Osteoblast (primary cell): ENCODE data around the gene MIP. TPM values are rescaled to one million over a fixed set of nuclear protein-coding genes. Genes with fewer than 3 reads are reported as not detected.
A peak's percentile ranks its signal among the peaks of the same experiment; 100 is the strongest.
"Not testable (repeated sequence)": the region's sequence is repeated elsewhere in the genome, so short reads cannot be mapped to it uniquely, and the experiment has no call there.

ENCODE experiments used
- DNase-seq: peaks from one replicate; pipeline ENCODE4 v3.0.0; 2011; ENCODE audit warnings: low spot score, mixed read lengths; ENCODE audit not compliant: insufficient read length; ENCODE audit errors: missing footprints
- H2AFZ ChIP-seq: 2 replicates; pipeline ENCODE4 v1.6.0; 2011; ENCODE audit warnings: mild to moderate bottlenecking, low read length
- H3K27ac ChIP-seq: 2 replicates; pipeline ENCODE4 v1.5.1; 2011; ENCODE audit warnings: mild to moderate bottlenecking, low read depth, low read length, moderate library complexity
- H3K27me3 ChIP-seq: 2 replicates; pipeline ENCODE4 v1.6.0; 2012; ENCODE audit warnings: mild to moderate bottlenecking, control low read depth, inconsistent platforms, low read length, moderate library complexity; ENCODE audit not compliant: insufficient read depth
- H3K36me3 ChIP-seq: 2 replicates; pipeline ENCODE4 v1.5.1; 2011; ENCODE audit warnings: mild to moderate bottlenecking, low read length, control low read depth, moderate library complexity; ENCODE audit not compliant: insufficient read depth
- H3K4me1 ChIP-seq: 2 replicates; pipeline ENCODE4 v1.5.1; 2011; ENCODE audit warnings: mild to moderate bottlenecking, low read length, control low read depth, moderate library complexity; ENCODE audit not compliant: insufficient read depth
- H3K4me2 ChIP-seq: 2 replicates; pipeline ENCODE4 v1.6.0; 2011; ENCODE audit warnings: mild to moderate bottlenecking, low read length; ENCODE audit not compliant: insufficient read depth
- H3K4me3 ChIP-seq: fragments of 200-600 bp; sonication (generic); 3 replicates; pipeline ENCODE4 v1.5.1; 2012; ENCODE audit warnings: mild to moderate bottlenecking, low read length, inconsistent platforms; ENCODE audit not compliant: insufficient read depth
- H3K79me2 ChIP-seq: 2 replicates; pipeline ENCODE4 v1.6.0; 2012; ENCODE audit warnings: mild to moderate bottlenecking, low read length, control low read depth, inconsistent platforms; ENCODE audit not compliant: insufficient read depth
- H3K9me3 ChIP-seq: 2 replicates; pipeline ENCODE4 v1.5.1; 2011; ENCODE audit warnings: low read depth, low read length, control low read depth
- H4K20me1 ChIP-seq: 2 replicates; pipeline ENCODE4 v1.6.0; 2012; ENCODE audit warnings: mild to moderate bottlenecking, low read length, control low read depth; ENCODE audit not compliant: insufficient read depth
- CTCF ChIP-seq: IDR thresholded peaks from 2 replicates; pipeline ENCODE4 v1.5.1; 2011; ENCODE audit warnings: mild to moderate bottlenecking, low read depth, low read length, moderate library complexity; ENCODE audit errors: extremely low read depth
- total RNA-seq: library from RNA; depleted of rRNA; stranded (reverse); fragments of >200 nt; gene quantifications from 2 replicates; pipeline ENCODE4 v1.2.3, GENCODE V29; 2012

Gene MIP
- total RNA-seq, 1 donor = not detected

DNA sequence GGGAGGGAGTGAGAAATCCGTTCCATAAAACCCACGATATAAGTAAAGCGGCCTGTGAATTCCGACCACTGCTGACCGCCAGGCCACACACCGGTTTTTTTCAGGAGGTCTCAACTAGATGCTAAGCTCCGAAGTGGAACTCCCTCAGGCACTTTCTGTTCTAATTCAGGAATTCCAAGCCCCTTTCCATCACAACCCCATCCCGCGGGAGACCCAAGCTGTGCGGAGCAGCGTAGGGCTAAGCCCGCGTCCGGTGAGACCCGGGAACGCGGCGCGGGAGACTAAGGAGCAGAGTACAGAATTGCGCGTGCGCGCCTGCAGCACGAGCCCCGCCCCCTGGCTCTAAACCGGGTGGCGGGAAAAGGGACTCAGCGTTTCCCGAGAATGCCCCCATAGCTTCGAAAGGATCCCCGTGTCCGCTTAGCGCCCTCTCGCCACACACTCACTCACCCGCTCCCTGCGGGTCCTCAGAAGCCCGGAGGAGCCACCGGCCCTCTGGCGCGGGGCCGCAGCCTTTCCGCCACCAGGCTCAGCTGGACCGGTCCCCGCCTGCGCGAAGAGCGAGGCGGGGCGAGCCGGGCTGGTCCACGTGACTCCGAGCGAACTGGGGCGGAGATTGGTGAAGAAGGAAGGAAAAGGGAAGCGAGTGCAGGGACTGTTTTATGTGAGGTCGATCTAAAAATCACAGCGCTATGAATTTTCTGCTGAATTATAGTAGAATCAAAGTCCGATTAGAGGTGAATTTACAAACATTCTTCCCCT lies 5.4 kb downstream of the MIP start, which contains the start of gene TIMELESS:
TIMELESS (minus strand) TSS at position 567 of the 762 bp plus-strand sequence. CDS start 15,256 bp downstream, outside the sequence.
- H3K79me2 ChIP-seq = peaks cover 4% of the 10 kb centered on the region
- H3K27me3 ChIP-seq = peaks cover 2% of the 10 kb centered on the region
- peaks cover 6% of the 10 kb centered on the region for H3K4me1 ChIP-seq
- H3K4me2 ChIP-seq = peak within 1 kb of the TSS; percentile 87
- H2AFZ ChIP-seq = peak within 1 kb of the TSS; percentile 98
- H3K4me3 ChIP-seq = peak within 1 kb of the TSS; percentile 85
- no peak for TF ChIP-seq CTCF
- H4K20me1 ChIP-seq = no peaks in the 10 kb centered on the region
- peak; percentile 98 for DNase-seq
- no peaks in the 10 kb centered on the region for H3K36me3 ChIP-seq
- H3K27ac ChIP-seq = peak within 1 kb of the TSS; percentile 72
- H3K9me3 ChIP-seq = no peaks in the 10 kb centered on the region

DNA sequence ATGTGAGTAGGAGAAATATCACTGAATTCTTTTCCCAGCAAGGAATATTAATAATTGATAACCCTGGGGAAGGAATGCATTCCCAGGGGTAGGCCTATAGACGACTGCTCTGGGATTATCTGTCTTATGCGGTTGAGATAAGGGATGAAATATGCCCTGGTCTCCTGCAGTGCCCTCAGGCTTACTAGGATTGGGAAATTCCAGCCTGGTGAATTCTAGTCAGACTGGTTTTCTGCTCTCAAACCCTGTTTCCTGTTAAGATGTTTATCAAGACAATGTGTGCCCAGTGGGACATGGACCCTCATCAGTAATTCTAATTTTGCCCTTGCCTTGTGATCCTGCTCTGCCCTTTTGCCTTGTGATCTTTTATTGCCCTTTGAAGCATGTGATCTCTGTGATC lies 11.2 kb downstream of the MIP start:
- H3K4me1 ChIP-seq, H3K4me3 ChIP-seq, H3K36me3 ChIP-seq, H2AFZ ChIP-seq, H4K20me1 ChIP-seq, H3K27me3 ChIP-seq, H3K9me3 ChIP-seq, DNase-seq, H3K4me2 ChIP-seq, H3K27ac ChIP-seq: not testable (repeated sequence)
- H3K79me2 ChIP-seq = peaks cover 34% of the 10 kb centered on the region

DNA sequence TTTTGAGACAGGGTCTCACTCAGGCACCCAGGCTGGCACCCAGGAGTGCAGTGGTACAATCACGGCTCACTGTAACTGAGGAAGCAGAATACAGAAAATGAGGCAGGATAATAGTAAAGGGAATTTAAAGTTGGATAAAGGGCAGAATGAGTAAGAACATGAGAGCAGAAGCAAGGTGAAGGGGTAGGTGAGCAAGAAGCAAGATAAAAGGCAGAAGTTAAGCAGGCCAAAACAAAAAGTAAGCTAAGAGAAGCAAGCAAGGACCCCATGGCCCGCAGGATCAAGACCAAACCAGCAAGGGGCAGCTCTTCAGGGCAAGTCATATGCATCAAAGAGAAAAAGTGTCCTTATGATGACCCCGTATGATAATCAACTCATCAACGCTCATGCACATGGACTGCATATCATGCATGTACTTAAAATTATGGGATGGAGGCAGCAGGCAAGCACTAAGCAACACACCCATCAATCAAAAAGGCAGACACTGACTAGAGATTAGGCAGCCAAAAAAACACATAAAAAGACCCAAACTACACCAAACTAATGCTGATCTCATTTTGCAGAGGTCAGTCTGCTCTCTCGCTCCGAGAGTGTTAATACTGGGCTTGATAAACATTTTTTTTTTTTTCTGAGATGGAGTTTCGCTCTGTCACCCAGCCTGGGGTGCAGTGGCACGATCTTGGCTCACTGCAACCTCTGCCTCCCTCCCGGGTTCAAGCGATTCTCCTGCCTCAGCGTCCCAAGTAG lies 16.9 kb downstream of the MIP start:
- H2AFZ ChIP-seq = peak overlapping the region; percentile 4
- no peaks in the 10 kb centered on the region for H3K4me1 ChIP-seq
- no peak for TF ChIP-seq CTCF
- H4K20me1 ChIP-seq = no peaks in the 10 kb centered on the region
- H3K79me2 ChIP-seq = peaks cover 48% of the 10 kb centered on the region
- H3K4me2 ChIP-seq = no peak overlapping the region
- H3K27me3 ChIP-seq = no peaks in the 10 kb centered on the region
- no peak overlapping the region for H3K4me3 ChIP-seq
- H3K9me3 ChIP-seq = no peaks in the 10 kb centered on the region
- no peak overlapping the region for H3K27ac ChIP-seq
- DNase-seq = no peak
- H3K36me3 ChIP-seq = no peaks in the 10 kb centered on the region

DNA sequence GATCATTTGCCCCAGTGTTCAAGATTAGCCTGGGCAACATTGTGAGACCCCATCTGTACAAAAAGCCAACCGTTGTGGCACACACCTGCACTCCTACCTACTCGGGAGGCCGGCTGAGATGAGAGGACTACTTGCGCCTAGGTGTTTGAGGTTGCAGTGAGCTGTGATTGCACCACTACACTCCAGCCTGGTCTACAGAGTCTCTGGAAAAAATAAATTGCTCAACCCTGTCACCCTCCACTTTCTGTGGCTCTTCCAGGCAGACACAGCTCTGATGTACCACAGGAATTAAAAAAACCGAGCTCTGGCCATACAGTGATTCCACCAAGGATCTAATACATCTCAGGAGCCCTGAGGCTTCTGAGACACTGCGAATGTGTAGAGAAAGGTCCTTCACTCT lies 19.6 kb downstream of the MIP start:
- no peaks in the 10 kb centered on the region for H3K4me1 ChIP-seq
- no peak overlapping the region for H2AFZ ChIP-seq
- H3K4me3 ChIP-seq = no peak overlapping the region
- H3K36me3 ChIP-seq = peaks cover 9% of the 10 kb centered on the region
- H4K20me1 ChIP-seq = no peaks in the 10 kb centered on the region
- no peaks in the 10 kb centered on the region for H3K9me3 ChIP-seq
- DNase-seq = no peak
- TF ChIP-seq CTCF = no peak
- H3K79me2 ChIP-seq = peaks cover 32% of the 10 kb centered on the region
- H3K27ac ChIP-seq = no peak overlapping the region
- no peaks in the 10 kb centered on the region for H3K27me3 ChIP-seq
- H3K4me2 ChIP-seq = no peak overlapping the region
